GM19240 (cell line): Measurements from ENCODE around the gene MICAL3.
A peak's percentile ranks its signal among the peaks of the same experiment; 100 is the strongest.
"Not testable (repeated sequence)": the region's sequence is repeated elsewhere in the genome, so short reads cannot be mapped to it uniquely, and the experiment has no call there.

Source experiments
- DNase-seq: peaks from one replicate; pipeline ENCODE4 v3.0.0; 2011; ENCODE audit warnings: low spot score; ENCODE audit not compliant: insufficient read length

The MICAL3 gene

DNA sequence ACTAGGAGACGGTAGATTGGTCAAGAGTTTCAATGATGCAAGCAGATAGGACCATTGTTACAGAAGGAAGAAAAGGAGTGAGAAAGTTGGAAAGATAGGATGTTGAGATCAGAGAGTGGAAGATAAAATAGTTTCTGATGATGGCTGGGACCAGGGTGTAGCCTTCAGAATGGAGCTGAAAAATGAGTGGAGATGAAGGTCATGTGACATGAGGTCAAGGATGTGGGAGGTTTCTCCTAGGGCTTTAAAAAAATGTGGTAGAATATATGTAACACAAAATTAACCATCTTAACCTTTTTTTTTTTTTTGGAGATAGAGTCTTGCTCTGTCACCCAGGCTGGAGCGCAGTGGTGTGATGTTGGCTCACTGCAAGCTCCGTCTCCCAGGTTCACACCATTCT, 35.1 kb upstream of the MICAL3 start:
- DNase-seq, result no peak

GRCh38 chr22:18059094-18059417, 34.7 kb upstream of the MICAL3 start:
- no peak for DNase-seq

DNA sequence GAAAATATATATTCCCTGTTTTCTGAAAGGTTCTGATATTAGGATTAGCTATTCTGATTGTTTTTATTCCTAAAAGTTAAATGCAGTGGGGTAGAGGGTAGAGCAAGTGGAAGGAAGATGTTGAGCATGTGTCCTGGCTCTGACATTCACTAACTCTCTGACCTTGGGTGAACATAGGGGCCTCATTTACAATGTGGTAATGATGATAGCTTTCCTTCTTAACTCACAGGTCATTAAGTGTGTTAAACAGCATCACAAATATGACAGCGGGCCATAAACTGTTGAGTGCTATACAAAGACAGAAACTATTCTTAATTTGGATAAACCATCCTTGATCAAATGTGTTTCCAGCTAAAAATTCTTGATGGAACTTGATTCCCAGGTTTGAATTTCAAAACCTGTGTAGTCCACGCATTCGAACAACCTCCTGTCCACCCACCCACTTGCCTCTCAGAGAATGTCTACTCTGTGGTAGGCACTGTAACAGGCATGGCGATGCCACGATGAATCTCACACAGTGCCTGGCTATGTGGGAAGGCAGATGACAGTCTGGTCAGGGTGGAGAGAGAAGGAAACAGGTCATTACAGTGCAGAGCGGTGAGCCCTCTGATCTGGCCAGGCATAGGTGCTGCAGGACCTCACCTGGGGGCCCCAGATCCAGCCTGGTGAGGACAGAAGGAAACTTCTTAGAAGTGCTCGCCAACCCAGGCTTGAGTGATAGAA, 34.2 kb upstream of the MICAL3 start:
- no peak for DNase-seq

- peak; percentile 35 for DNase-seq
Observed at GRCh38 chr22:18057568-18058209, 33.3 kb upstream of the MICAL3 start.

- peak; percentile 74 for DNase-seq
Observed at GRCh38 chr22:18056807-18057474, 32.6 kb upstream of the MICAL3 start.

- DNase-seq, result no peak
Observed at GRCh38 chr22:18056161-18056666, 31.9 kb upstream of the MICAL3 start.

DNA sequence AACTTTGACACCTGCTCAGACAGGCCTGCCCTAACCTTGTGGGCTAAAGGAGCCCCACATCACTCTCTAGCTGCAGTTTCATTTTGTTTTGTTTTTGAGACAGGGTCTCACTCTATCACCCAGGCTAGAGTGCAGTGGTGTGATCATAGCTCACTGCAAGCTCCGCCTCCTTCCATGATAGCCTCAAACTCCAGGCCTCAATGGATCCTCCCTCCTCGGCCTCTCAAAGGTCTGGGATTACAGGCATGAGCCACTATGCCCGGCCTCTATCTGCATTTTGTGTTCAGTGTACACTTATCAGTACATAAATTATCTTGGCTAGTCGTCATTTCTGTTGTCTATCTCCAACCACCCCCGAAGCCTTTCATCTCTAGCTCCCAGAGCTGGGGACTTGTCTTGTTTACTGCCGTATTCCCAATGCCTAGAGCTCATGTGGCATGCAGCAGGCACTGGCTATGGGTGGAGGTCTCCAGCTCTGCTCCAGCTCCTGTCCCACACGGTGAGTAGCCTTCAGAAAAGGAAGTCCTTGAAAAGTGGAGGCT, 31.3 kb upstream of the MICAL3 start:
- DNase-seq, result no peak

GRCh38 chr22:18053216-18053946, 29.0 kb upstream of the MICAL3 start:
- DNase-seq, result not testable (repeated sequence)

GRCh38 chr22:18051113-18051512, 26.8 kb upstream of the MICAL3 start:
- DNase-seq, result not testable (repeated sequence)

DNA sequence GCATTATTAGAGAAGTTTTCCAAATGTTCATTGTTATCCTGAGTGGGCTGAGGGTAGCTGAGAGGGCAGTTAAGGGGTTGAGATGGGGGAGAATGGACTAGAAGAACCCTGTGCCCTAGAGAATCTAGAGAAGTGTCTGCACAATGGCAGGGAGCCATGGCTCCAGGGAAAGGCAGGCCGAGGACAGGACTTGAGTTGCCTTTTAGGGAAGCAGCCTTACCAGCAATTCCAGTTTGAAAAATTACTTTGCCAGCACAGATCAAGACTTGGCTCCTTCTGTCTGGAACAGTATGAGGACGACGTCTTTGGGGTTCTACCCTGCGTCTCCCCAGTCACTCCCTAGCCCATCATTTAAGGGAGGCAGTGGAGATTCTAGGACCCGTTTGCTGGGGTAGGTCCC, 25.7 kb upstream of the MICAL3 start:
- no peak for DNase-seq

DNA sequence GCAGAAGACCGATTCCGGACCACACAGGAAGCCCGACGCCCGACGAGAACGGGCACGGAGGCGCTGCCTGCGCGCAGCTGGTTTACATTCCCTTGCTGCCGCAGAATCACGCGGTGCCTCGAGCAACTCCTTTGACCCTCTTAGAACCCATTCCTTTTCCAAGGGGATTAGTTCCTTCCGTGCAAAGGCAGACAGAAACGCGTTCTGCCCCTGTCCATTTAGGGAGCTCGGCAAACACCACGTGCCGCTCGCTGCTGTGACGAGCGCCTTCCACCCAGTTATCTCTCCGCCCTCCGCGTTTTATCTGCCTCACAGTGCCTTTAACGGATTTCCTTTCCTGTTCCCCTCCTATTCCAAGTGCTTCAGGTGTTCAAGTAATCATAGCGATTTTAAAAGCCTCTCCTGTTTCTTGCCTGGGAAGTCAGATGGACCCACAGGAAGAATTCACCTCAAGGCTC, 24.1 kb upstream of the MICAL3 start:
- no peak for DNase-seq

- no peak for DNase-seq
Observed at GRCh38 chr22:18048041-18048440, 23.7 kb upstream of the MICAL3 start.

GRCh38 chr22:18045794-18046193, 21.4 kb upstream of the MICAL3 start:
- no peak for DNase-seq

DNA sequence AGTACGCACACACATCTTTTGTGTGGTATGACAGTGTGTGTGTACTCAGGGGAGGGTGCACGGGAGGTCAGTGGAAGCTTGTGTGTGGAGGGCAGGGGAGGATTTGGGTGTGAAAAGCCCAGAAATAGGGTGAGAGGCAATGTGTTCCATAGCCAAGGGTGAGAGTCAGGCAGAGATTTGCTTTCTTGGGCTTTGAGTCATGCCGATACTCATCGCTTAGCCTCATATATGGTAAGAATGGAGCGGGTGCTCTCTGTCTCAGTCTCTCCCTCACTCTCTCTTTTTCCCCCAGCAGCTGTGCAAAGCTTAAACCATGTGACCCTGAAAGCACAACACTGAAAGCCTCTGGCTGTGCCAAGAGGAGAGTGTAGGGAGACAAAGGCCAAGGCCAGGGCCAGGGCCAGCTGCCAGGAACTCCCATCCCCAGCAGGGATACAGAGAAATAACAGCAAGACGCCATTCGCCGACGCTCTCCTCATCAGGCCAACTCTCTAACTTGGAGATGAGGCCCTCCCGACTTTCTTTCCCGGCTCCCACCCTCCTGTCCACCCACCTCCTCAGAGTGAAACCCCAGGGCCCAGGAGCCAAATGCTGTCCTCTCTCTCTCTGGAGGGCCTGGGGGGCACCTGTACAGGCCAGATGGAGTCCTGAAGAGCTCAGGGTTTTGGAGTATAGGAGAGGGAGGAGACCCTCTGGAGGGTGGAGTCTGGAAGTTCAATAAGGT, 20.3 kb upstream of the MICAL3 start:
- DNase-seq, result no peak

GRCh38 chr22:18042685-18043084, 18.3 kb upstream of the MICAL3 start:
- no peak for DNase-seq

DNA sequence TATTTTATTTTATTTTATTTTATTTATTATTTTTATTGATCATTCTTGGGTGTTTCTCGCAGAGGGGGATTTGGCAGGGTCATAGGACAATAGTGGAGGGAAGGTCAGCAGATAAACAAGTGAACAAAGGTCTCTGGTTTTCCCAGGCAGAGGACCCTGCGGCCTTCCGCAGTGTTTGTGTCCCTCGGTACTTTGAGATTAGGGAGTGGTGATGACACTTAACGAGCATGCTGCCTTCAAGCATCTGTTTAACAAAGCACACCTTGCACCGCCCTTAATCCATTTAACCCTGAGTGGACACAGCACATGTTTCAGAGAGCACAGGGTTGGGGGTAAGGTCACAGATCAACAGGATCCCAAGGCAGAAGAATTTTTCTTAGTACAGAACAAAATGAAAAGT, 16.5 kb upstream of the MICAL3 start:
- not testable (repeated sequence) for DNase-seq

- no peak for DNase-seq
Observed at GRCh38 chr22:18035751-18036150, 11.4 kb upstream of the MICAL3 start.

DNA sequence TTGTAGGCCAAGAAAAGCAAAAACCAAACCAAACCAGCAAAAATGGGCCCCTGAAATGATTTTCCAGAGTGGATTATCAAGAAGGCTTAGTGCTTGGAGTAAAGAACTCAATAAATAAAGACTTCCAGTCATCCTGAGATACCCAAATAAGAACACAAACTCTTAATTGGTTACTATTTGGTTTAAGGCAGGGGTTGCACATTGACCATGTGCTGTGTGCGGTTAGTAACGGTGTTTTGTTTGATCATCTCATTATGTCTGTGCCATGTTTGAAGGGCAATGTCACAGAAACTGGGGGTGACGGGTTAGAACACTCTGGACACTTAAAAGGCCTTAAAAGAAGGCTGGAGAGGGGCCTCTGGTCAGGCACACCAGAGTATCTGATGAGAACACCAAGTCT, 9.7 kb upstream of the MICAL3 start:
- DNase-seq, result no peak

GRCh38 chr22:18033204-18033998, 9.0 kb upstream of the MICAL3 start:
- no peak for DNase-seq
